ENCODE results near the gene RPRML. TPM values are rescaled to one million over a fixed set of nuclear protein-coding genes. Genes with fewer than 3 reads are reported as not detected.
"Not testable (repeated sequence)": the region's sequence is repeated elsewhere in the genome, so short reads cannot be mapped to it uniquely, and the experiment has no call there.

Gene RPRML
- not detected for total RNA-seq
- not detected for polyA plus RNA-seq
- long read RNA-seq, donor 1, partial matches to known transcripts: 0 of 1 reads
- long read RNA-seq, donor 1, other reads (novel, unspliced or antisense): 0 of 1 reads
- long read RNA-seq, donor 2: 0 reads

- peak within 1 kb of the TSS; percentile 38 to 77 (median 54) for H3K4me3 ChIP-seq
- H3K27ac ChIP-seq: no peak within 1 kb of the TSS
- intact Hi-C loops (cut with DNase I; ENCODE audit: low total_unique reads): no loop called here
- no peaks in the 10 kb centered on the region for H3K9me3 ChIP-seq
- TF ChIP-seq CTCF (IDR thresholded peaks at IDR 0.05 in 8 of 11, conservative IDR thresholded peaks at IDR 0.05 in 3 of 11) (no peak), POLR2AphosphoS5 (IDR thresholded peaks at IDR 0.05) (no peak), POLR2A (IDR thresholded peaks at IDR 0.05) (no peak)
- no peaks in the 10 kb centered on the region for H3K36me3 ChIP-seq
- peaks cover 0 to 58% (median 38%) of the 10 kb centered on the region in 7 donors for H3K27me3 ChIP-seq (replicated peaks in 1 of 7)
- DNase-seq: peak; percentile 79
- H3K4me1 ChIP-seq: peaks cover 17 to 25% (median 21%) of the 10 kb centered on the region in 6 donors
- WGBS, 5 donors: 1 to 3% (median 2%) methylated on average over 15 to 57 of the region's 57 CpGs
Observed at GRCh38 chr17:46979147-46979863, at the start of gene RPRML. Gene RPRML (minus strand): TSS chr17:46979253. CDS start chr17:46979007, 246 bp downstream.

DNA sequence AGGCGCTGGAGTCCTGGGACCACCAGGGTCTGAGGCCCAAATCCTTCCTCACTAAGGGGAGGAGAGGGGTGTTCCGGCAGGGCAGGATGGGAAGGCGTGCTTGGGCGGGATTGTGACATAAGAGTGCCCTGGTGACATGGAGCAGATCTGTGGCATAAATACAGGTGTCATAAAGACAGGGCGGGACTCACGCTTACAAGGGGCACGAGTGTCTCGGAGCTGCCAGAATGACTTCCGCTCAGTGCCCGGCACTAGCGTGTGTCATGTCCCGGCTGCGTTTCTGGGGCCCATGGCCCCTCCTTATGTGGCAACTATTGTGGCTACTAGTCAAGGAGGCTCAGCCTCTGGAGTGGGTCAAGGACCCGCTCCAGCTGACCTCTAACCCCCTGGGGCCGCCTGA is 37.9 kb upstream of the RPRML start:
- H3K4me1 ChIP-seq; H3K27ac ChIP-seq; H3K9me3 ChIP-seq; DNase-seq; intact Hi-C loops (cut with DNase I; ENCODE audit: low total_unique reads); H3K4me3 ChIP-seq; H3K27me3 ChIP-seq (replicated peaks in 1 of 7): not testable (repeated sequence)
- peaks cover 0 to 10% (median 0%) of the 10 kb centered on the region in 6 donors for H3K36me3 ChIP-seq
- WGBS, 5 donors: 83 to 100% (median 98%) methylated on average over 9 to 12 of the region's 15 CpGs

- Histone ChIP-seq H3K4me3 (no peak overlapping the region), H3K9me3 (no peaks in the 10 kb centered on the region), H3K4me1 (no peaks in the 10 kb centered on the region), H3K27me3 (replicated peaks in 1 of 7) (no peaks in the 10 kb centered on the region), H3K27ac (no peak overlapping the region), H3K36me3 (peaks cover 0 to 12% (median 0%) of the 10 kb centered on the region in 6 donors)
- intact Hi-C loops (cut with DNase I; ENCODE audit: low total_unique reads): no loop called here
- 91 to 95% (median 92%) methylated on average over 2 of the region's 2 CpGs for WGBS, 5 donors
- TF ChIP-seq CTCF (IDR thresholded peaks at IDR 0.05 in 8 of 11, conservative IDR thresholded peaks at IDR 0.05 in 3 of 11): no peak
- no peak for TF ChIP-seq POLR2AphosphoS5 (IDR thresholded peaks at IDR 0.05)
- TF ChIP-seq POLR2A (IDR thresholded peaks at IDR 0.05): no peak
- DNase-seq: no peak
Observed at GRCh38 chr17:47013341-47013740, 34.3 kb upstream of the RPRML start.

- Histone ChIP-seq H3K9me3 (no peaks in the 10 kb centered on the region), H3K36me3 (peaks cover 0 to 9% (median 0%) of the 10 kb centered on the region in 6 donors), H3K4me3 (no peak overlapping the region), H3K27me3 (replicated peaks in 1 of 7) (no peaks in the 10 kb centered on the region), H3K27ac (no peak overlapping the region), H3K4me1 (no peaks in the 10 kb centered on the region)
- DNase-seq: no peak
- TF ChIP-seq POLR2A (IDR thresholded peaks at IDR 0.05): no peak
- TF ChIP-seq CTCF (IDR thresholded peaks at IDR 0.05 in 8 of 11, conservative IDR thresholded peaks at IDR 0.05 in 3 of 11): no peak
- TF ChIP-seq POLR2AphosphoS5 (IDR thresholded peaks at IDR 0.05): no peak
- intact Hi-C loops (cut with DNase I; ENCODE audit: low total_unique reads): no loop called here
Observed at GRCh38 chr17:47012457-47012856, 33.4 kb upstream of the RPRML start.

Data from spleen (tissue), 13 donors.